ENCODE data around the gene TLR6.

DNA sequence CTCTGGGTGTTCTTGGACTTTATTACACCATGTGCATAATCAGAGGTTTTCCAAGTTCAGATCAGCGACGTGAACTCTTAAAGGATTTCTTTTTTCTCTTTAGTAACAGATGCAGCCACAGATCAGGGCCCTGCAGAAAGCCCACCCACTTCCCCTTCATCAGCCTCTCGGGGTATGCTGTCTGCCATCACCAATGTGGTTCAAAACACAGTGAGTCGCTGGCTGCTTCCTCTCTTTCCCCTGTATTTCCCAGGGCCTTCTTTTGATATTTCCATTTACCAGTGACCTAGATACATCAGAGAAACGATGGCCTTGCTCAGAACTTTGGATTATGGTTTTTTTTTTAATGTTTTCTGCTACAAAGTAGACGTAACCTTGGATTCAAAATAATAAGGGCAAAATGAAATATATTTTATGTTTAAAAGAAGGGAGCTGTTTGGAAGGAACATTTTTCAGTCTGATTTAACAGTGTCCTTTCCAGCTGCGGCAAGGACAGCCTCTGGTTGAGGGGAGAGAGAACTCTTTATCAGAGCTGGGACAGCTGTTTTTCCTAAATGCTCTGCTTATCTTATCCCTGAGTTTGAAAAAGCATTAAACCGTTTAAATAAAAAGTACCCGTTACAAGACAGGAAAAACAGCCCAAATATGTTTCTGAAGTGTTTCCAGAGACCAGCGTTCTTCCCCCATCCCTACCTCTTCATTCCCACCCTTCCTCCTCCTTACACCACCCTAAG is 49.2 kb upstream of the TLR6 start:
- TF ChIP-seq SUZ12 (IDR thresholded peaks at IDR 0.05; ENCODE audit: extremely low read depth, insufficient read depth, insufficient read length) = no peak
- no peak for TF ChIP-seq YY1 (IDR thresholded peaks at IDR 0.05; ENCODE audit: insufficient read depth, insufficient read length)
- TF ChIP-seq ZNF274 (IDR thresholded peaks at IDR 0.05; ENCODE audit: low read depth, low read length) = no peak
